K562 (cell line): ENCODE results near the gene UBE2E2. TPM values are rescaled to one million over a fixed set of nuclear protein-coding genes. Genes with fewer than 3 reads are reported as not detected.

ENCODE experiments used
- ATAC-seq: fragments of 200-7000 bp; cut with Tn5 transposase; 3 replicates; pipeline ENCODE4 v1.9.1; 2020; ENCODE audit warnings: moderate library complexity
- BruUV-seq: library from RNA; stranded (reverse); fragments of 400-500 nt; replicated peaks from 2 replicates; lab custom pipeline; 2021; lab: Mats Ljungman, UMichigan
- CTCF ChIA-PET: fragments of 300-600 bp; formaldehyde crosslinking; extraction: SDS; loops from one replicate; lab custom pipeline; 2021; ENCODE audit warnings: low intra/inter-chr PET ratio; lab: Yijun Ruan, JAX
- POLR2A ChIA-PET: fragments of 300-600, 350-650 bp; sonication (Branson Sonifier 250); formaldehyde crosslinking; extraction: SDS; loops from one replicate; lab custom pipeline; 2021; ENCODE audit warnings: antibody characterized with exemption, inconsistent platforms; lab: Yijun Ruan, JAX
- DNase-seq, 4 experiments: peaks; one replicate each; pipeline versions ENCODE4 v3.0.0 to v3.0.0-alpha.2; 2011 to 2018; ENCODE audit warnings: low spot score in 3 of 4, mixed read lengths in 3 of 4; ENCODE audit errors: extremely low read depth in 1 of 4
- FAIRE-seq: peaks from 2 replicates; lab custom pipeline; 2011; peaks lifted over from hg19 to GRCh38; lab: Jason Lieb, UNC
- H2AFZ ChIP-seq: 2 replicates; pipeline ENCODE4 v1.6.0; 2011; ENCODE audit warnings: low read depth, low read length, control low read depth, inconsistent platforms
- H3K27ac ChIP-seq: fragments of 200-600 bp; 3 replicates; pipeline ENCODE4 v1.8.0; 2011; ENCODE audit warnings: low read depth, mild to moderate bottlenecking, control low read depth, inconsistent platforms, low read length, moderate library complexity, mixed read lengths; ENCODE audit errors: extremely low read depth
- H3K27me3 ChIP-seq, 2 experiments: fragments of 300-600 bp in 1 of 2; 2 replicates in 1 of 2; 3 replicates in 1 of 2; pipeline versions ENCODE4 v1.6.0 to v1.8.0; 2011; ENCODE audit warnings: inconsistent platforms in 2 of 2, low read length in 2 of 2, mild to moderate bottlenecking in 1 of 2, mixed read lengths in 1 of 2, moderate library complexity in 1 of 2; ENCODE audit not compliant: control insufficient read depth in 2 of 2, insufficient read depth in 2 of 2
- H3K36me3 ChIP-seq: fragments of 300-600 bp; 3 replicates; pipeline ENCODE4 v1.8.0; 2011; ENCODE audit warnings: mild to moderate bottlenecking, low read length, inconsistent platforms; ENCODE audit not compliant: control insufficient read depth, insufficient read depth
- H3K4me1 ChIP-seq, 2 experiments: fragments of 200-600 bp in 1 of 2; replicated peaks in 1 of 2; 2 replicates in 1 of 2; 3 replicates in 1 of 2; pipeline versions ENCODE4 v1.5.1 to v1.8.0; 2011; ENCODE audit warnings: inconsistent platforms in 2 of 2, low read length in 2 of 2, mild to moderate bottlenecking in 1 of 2, mixed read lengths in 1 of 2, moderate library complexity in 1 of 2; ENCODE audit not compliant: control insufficient read depth in 2 of 2, insufficient read depth in 2 of 2
- H3K4me2 ChIP-seq: 2 replicates; pipeline ENCODE4 v1.6.1; 2011; ENCODE audit warnings: low read length, control low read depth, inconsistent platforms, mixed read lengths; ENCODE audit not compliant: insufficient read depth
- H3K4me3 ChIP-seq: fragments of 200-600 bp; sonication (generic), shearing (Covaris generic); 2 replicates; pipeline ENCODE4 v1.5.1; 2016; ENCODE audit warnings: control low read depth, inconsistent platforms
- H3K79me2 ChIP-seq: fragments of 200-600 bp; 3 replicates; pipeline ENCODE4 v1.8.0; 2011; ENCODE audit warnings: low read length, inconsistent platforms; ENCODE audit not compliant: control insufficient read depth, insufficient read depth
- H3K9ac ChIP-seq, 2 experiments: 2 replicates each; pipeline versions ENCODE4 v1.6.0 to v1.6.1; 2011; ENCODE audit warnings: low read depth in 2 of 2, low read length in 2 of 2, control low read depth in 1 of 2, inconsistent platforms in 1 of 2, mild to moderate bottlenecking in 1 of 2, mixed read lengths in 1 of 2; ENCODE audit not compliant: insufficient read depth in 1 of 2
- H3K9me1 ChIP-seq: one replicate; pipeline ENCODE4 v1.6.0; 2011; ENCODE audit warnings: inconsistent platforms, mild to moderate bottlenecking, low read length, moderate library complexity; ENCODE audit not compliant: control insufficient read depth, insufficient read depth
- H3K9me3 ChIP-seq: replicated peaks from 2 replicates; pipeline ENCODE4 v1.5.1; 2011; ENCODE audit warnings: low read depth, low read length, inconsistent platforms; ENCODE audit not compliant: control insufficient read depth, insufficient read depth
- H4K20me1 ChIP-seq: replicated peaks from 2 replicates; pipeline ENCODE4 v1.6.1; 2011; ENCODE audit warnings: low read length, inconsistent platforms, mixed read lengths; ENCODE audit not compliant: control insufficient read depth, insufficient read depth
- ARID3A ChIP-seq: IDR thresholded peaks from 2 replicates; pipeline ENCODE4 v1.6.1; 2012; ENCODE audit warnings: low read depth, low read length, improper control_type of control experiment, borderline replicate concordance
- CBFB ChIP-seq: sonication (generic); formaldehyde crosslinking; IDR thresholded peaks from 2 replicates; pipeline ENCODE4 v1.4.0; 2020; ENCODE audit warnings: mild to moderate bottlenecking, missing genetic modification reagents
- CXXC5 ChIP-seq: fragments of 250-450 bp; sonication (Bioruptor Pico); IDR thresholded peaks from 2 replicates; pipeline ENCODE4 v1.8.0; 2022; ENCODE audit warnings: inconsistent platforms, mild to moderate bottlenecking, moderate library complexity
- EP400 ChIP-seq: fragments of 450-650 bp; IDR thresholded peaks from 2 replicates; pipeline ENCODE4 v1.6.1; 2017; ENCODE audit warnings: antibody characterized with exemption, mild to moderate bottlenecking, moderate library complexity
- ETV6 ChIP-seq, 3 experiments: fragments of 150-350 bp in 1 of 3; sonication (generic) in 1 of 3; formaldehyde crosslinking in 1 of 3; IDR thresholded peaks; 2 replicates each; pipeline versions ENCODE4 v1.6.1 to v1.8.0; 2014 to 2022; ENCODE audit warnings: borderline replicate concordance in 2 of 3, low read depth in 2 of 3, antibody characterized with exemption in 1 of 3, low read length in 1 of 3, mild to moderate bottlenecking in 1 of 3, missing genetic modification reagents in 1 of 3
- FOXJ3 ChIP-seq: sonication (generic); formaldehyde crosslinking; IDR thresholded peaks from 2 replicates; pipeline ENCODE4 v1.4.0; 2020; ENCODE audit warnings: mild to moderate bottlenecking, missing genetic modification reagents
- KHSRP ChIP-seq: fragments of 450-650 bp; IDR thresholded peaks from 2 replicates; pipeline ENCODE4 v1.6.1; 2017
- MTA1 ChIP-seq: fragments of 450-650 bp; IDR thresholded peaks from 2 replicates; pipeline ENCODE4 v1.6.1; 2017; ENCODE audit warnings: borderline replicate concordance
- NFIX ChIP-seq: fragments of 250-450 bp; sonication (Bioruptor Pico); IDR thresholded peaks from 2 replicates; pipeline ENCODE4 v1.4.0; 2020; ENCODE audit warnings: low read depth, mild to moderate bottlenecking, moderate library complexity
- POLR2H ChIP-seq: IDR thresholded peaks from 2 replicates; pipeline ENCODE4 v1.6.1; 2016; ENCODE audit warnings: missing genetic modification characterization, low read depth, mild to moderate bottlenecking, control low read depth, missing compliant biosample characterization, moderate library complexity
- PTBP1 ChIP-seq: fragments of 200-400 bp; formaldehyde crosslinking; IDR thresholded peaks from 2 replicates; pipeline ENCODE4 v1.6.1; 2017; ENCODE audit warnings: low read depth, low read length
- PTRF ChIP-seq: fragments of 450-650 bp; IDR thresholded peaks from 2 replicates; pipeline ENCODE4 v1.6.1; 2016; ENCODE audit warnings: mild to moderate bottlenecking, missing genetic modification characterization, missing compliant biosample characterization
- TAF7 ChIP-seq: fragments of 450-650 bp; IDR thresholded peaks from 2 replicates; pipeline ENCODE4 v1.6.1; 2016; ENCODE audit warnings: missing genetic modification characterization, missing compliant biosample characterization
- ZBTB11 ChIP-seq, 3 experiments: fragments of 200-800 bp in 1 of 3; fragments of 250-450 bp in 1 of 3; fragments of 450-650 bp in 1 of 3; sonication (Bioruptor Pico) in 1 of 3; sonication (Bioruptor generic) in 1 of 3; formaldehyde crosslinking in 1 of 3; IDR thresholded peaks; 2 replicates each; pipeline versions ENCODE4 v1.6.1 to v1.8.0; 2016 to 2022; ENCODE audit warnings: mild to moderate bottlenecking in 2 of 3, missing genetic modification characterization in 2 of 3, missing compliant biosample characterization in 1 of 3, moderate library complexity in 1 of 3
- ZC3H4 ChIP-seq: sonication (generic); formaldehyde crosslinking; IDR thresholded peaks from 2 replicates; pipeline ENCODE4 v1.9.0; 2021; ENCODE audit warnings: missing genetic modification reagents, borderline replicate concordance
- ZNF347 ChIP-seq: fragments of 450-650 bp; formaldehyde crosslinking; IDR thresholded peaks from 2 replicates; pipeline ENCODE4 v1.4.0; 2020; ENCODE audit warnings: low read depth, mild to moderate bottlenecking, moderate library complexity
- ZNF583 ChIP-seq: fragments of 250-450 bp; sonication (Bioruptor Pico); IDR thresholded peaks from 2 replicates; pipeline ENCODE4 v1.4.0; 2020
- ZNF589 ChIP-seq: fragments of 200-800 bp; sonication (Bioruptor generic); IDR thresholded peaks from 2 replicates; pipeline ENCODE4 v1.6.1; 2016; ENCODE audit warnings: low read depth, missing genetic modification characterization, missing compliant biosample characterization
- ZNF79 ChIP-seq: fragments of 250-450 bp; sonication (Bioruptor Pico); IDR thresholded peaks from 2 replicates; pipeline ENCODE4 v1.4.0; 2020; ENCODE audit warnings: low read depth, mild to moderate bottlenecking, moderate library complexity
- whole genome bisulfite sequencing: fragments of 100-300 bp; shearing (Covaris generic); methylation state at CpG from one replicate; pipeline ENCODE4 v1.1.6; 2016; ENCODE audit warnings: low coverage, mixed read lengths; ENCODE audit not compliant: insufficient coverage; ENCODE audit errors: missing lambda C conversion rate; 5-methylcytosine and 5-hydroxymethylcytosine counted together
- in situ Hi-C: fragments of 300-500 bp; cut with MboI; formaldehyde crosslinking; loops from 4 replicates; pipeline ENCODE4 v1.15.0; 2018; ENCODE audit warnings: inconsistent platforms, mixed read lengths
- intact Hi-C: fragments of 100-400 bp; cut with micrococcal nuclease; formaldehyde crosslinking; loops from 2 replicates; pipeline ENCODE4 v1.14.2; 2022
- polyA plus RNA-seq, 8 experiments: library from polyadenylated mRNA; depleted of rRNA in 4 of 8; stranded (reverse) in 5 of 8; unstranded in 3 of 8; fragments of >200 nt; fragmentation: Nextera tagmentation in 2 of 8; fragmentation: Illumina TruSeq in 1 of 8; extraction: Ambion mirVana in 2 of 8; extraction: Trizol in 1 of 8; gene quantifications; 2 replicates each; pipeline versions ENCODE4 v1.2.1 to v1.2.3, GENCODE V29; 2011 to 2014; ENCODE audit warnings: inconsistent platforms in 1 of 8, missing spikeins in 1 of 8
- total RNA-seq, 7 experiments: library from RNA; depleted of rRNA in 6 of 7; stranded (reverse); fragments of >200 nt in 6 of 7; fragmentation: Illumina TruSeq in 2 of 7; extraction: Trizol in 2 of 7; gene quantifications; 2 replicates each; pipeline versions ENCODE4 v1.2.1 to v1.2.3, GENCODE V29; 2011 to 2021; ENCODE audit warnings: low replicate concordance in 1 of 7

The UBE2E2 gene
- total and polyA plus RNA-seq, 9 of the 15 experiments (the other 6 are each of a cell fraction or from before 2014, with no cell fraction given) = 0.22 to 5.1 (median 1.9) TPM

GRCh38 chr3:23254835-23255234 is 51.7 kb downstream of the UBE2E2 start:
- Histone ChIP-seq H2AFZ (no peak overlapping the region), H3K4me1 (no peaks in the 10 kb centered on the region), H3K36me3 (no peaks in the 10 kb centered on the region), H3K9me1 (no peaks in the 10 kb centered on the region), H3K27ac (no peak overlapping the region), H4K20me1 (no peaks in the 10 kb centered on the region), H3K9me3 (no peaks in the 10 kb centered on the region), H3K27me3 (no peaks in the 10 kb centered on the region), H3K79me2 (no peaks in the 10 kb centered on the region; the same call in 2 of the 3 replicates), H3K4me3 (no peak overlapping the region), H3K4me2 (no peak overlapping the region), H3K9ac (no peak overlapping the region)
- POLR2A ChIA-PET = interaction anchor here (1.0 kb wide), 1 partner anchor 252 kb away, joined by 3 read pairs; no protein-coding TSS in a partner anchor
- no peak for FAIRE-seq
- no peak for DNase-seq
- ATAC-seq = no peak
- intact Hi-C loops = no loop called here
- in situ Hi-C loops = no loop called here
- BruUV-seq = no TSS peak
- CTCF ChIA-PET = no interaction called here
- WGBS = 0% methylated on average over 3 of the region's 3 CpGs
- TF ChIP-seq MTA1 (no peak), ZNF347 (CRISPR knock-in tag) (no peak), TAF7 (tag) (no peak), ZC3H4 (CRISPR knock-in tag) (no peak), ZBTB11 (CRISPR knock-in tag; IDR thresholded peaks at IDR 0.05) (no peak), CBFB (CRISPR knock-in tag) (no peak), FOXJ3 (CRISPR knock-in tag) (no peak), POLR2H (tag) (no peak), KHSRP (no peak), CXXC5 (CRISPR knock-in tag) (no peak), ARID3A (no peak), ZNF583 (CRISPR knock-in tag) (no peak), ETV6 (IDR thresholded peaks at IDR 0.05; ENCODE audit: borderline replicate concordance in 1 of 2, low read depth in 2 of 2, low read length in 1 of 2) (no peak), ETV6 (CRISPR knock-in tag; IDR thresholded peaks at IDR 0.05; ENCODE audit: borderline replicate concordance) (no peak), ZNF589 (CRISPR knock-in tag) (no peak), EP400 (no peak), PTBP1 (no peak), NFIX (no peak), ZNF79 (CRISPR knock-in tag) (no peak), PTRF (tag) (no peak)
